SK-N-SH (cell line): Measurements from ENCODE around the gene GLB1L3. TPM values are rescaled to one million over a fixed set of nuclear protein-coding genes. Genes with fewer than 3 reads are reported as not detected.

ENCODE experiments used
- CTCF ChIA-PET: fragments of 300-600, 350-600 bp; formaldehyde crosslinking; extraction: SDS; loops from one replicate; lab custom pipeline; 2021; lab: Yijun Ruan, JAX
- POLR2A ChIA-PET: fragments of 350-600 bp; sonication (Branson Sonifier 250); formaldehyde crosslinking; extraction: SDS; loops from one replicate; lab custom pipeline; 2020; ENCODE audit warnings: antibody characterized with exemption, inconsistent platforms; lab: Yijun Ruan, JAX
- DNase-seq: peaks from one replicate; pipeline ENCODE4 v3.0.0; 2012
- H2AFZ ChIP-seq: fragments of 200-600 bp; sonication (generic); 2 replicates; pipeline ENCODE4 v1.8.1; 2016; ENCODE audit warnings: antibody characterized with exemption, mild to moderate bottlenecking, low read depth
- H3F3A ChIP-seq: fragments of 200-600 bp; sonication (generic); replicated peaks from 2 replicates; pipeline ENCODE3; 2016; ENCODE audit warnings: antibody characterized with exemption, mild to moderate bottlenecking; ENCODE audit not compliant: insufficient read depth
- H3K27ac ChIP-seq, 2 experiments: fragments of 200-500 bp in 1 of 2; fragments of 200-600 bp in 1 of 2; sonication (Bioruptor generic) in 1 of 2; sonication (generic), shearing (Covaris generic) in 1 of 2; 2 replicates each; pipeline versions ENCODE4 v1.5.1 to v1.6.1; 2014 to 2016; ENCODE audit warnings: low read depth in 2 of 2, inconsistent platforms in 1 of 2, low read length in 1 of 2, mild to moderate bottlenecking in 1 of 2, mixed read lengths in 1 of 2
- H3K27me3 ChIP-seq: fragments of 200-600 bp; sonication (generic), shearing (Covaris generic); 2 replicates; pipeline ENCODE4 v1.6.1; 2016; ENCODE audit warnings: mixed run types; ENCODE audit not compliant: insufficient read depth
- H3K36me3 ChIP-seq, 2 experiments: fragments of 200-500 bp in 1 of 2; fragments of 200-600 bp in 1 of 2; sonication (Bioruptor generic) in 1 of 2; sonication (generic) in 1 of 2; replicated peaks in 1 of 2; 2 replicates each; pipeline versions ENCODE3 to v1.5.1; 2014 to 2016; ENCODE audit warnings: low read length in 1 of 2, mild to moderate bottlenecking in 1 of 2; ENCODE audit not compliant: insufficient read depth in 2 of 2, control insufficient read depth in 1 of 2
- H3K4me1 ChIP-seq, 2 experiments: fragments of 200-500 bp in 1 of 2; fragments of 200-600 bp in 1 of 2; sonication (Bioruptor generic) in 1 of 2; sonication (generic), shearing (Covaris generic) in 1 of 2; 2 replicates each; pipeline versions ENCODE4 v1.5.1 to v1.6.1; 2014 to 2016; ENCODE audit warnings: low read depth in 1 of 2, low read length in 1 of 2, mixed run types in 1 of 2; ENCODE audit not compliant: insufficient read depth in 2 of 2, control insufficient read depth in 1 of 2
- H3K4me2 ChIP-seq: fragments of 200-600 bp; sonication (generic), shearing (Covaris generic); 2 replicates; pipeline ENCODE4 v1.6.1; 2017; ENCODE audit warnings: mixed run types
- H3K4me3 ChIP-seq, 2 experiments: fragments of 200-500 bp in 1 of 2; fragments of 200-600 bp in 1 of 2; sonication (Bioruptor generic) in 1 of 2; sonication (generic), shearing (Covaris generic) in 1 of 2; 2 replicates each; pipeline versions ENCODE4 v1.5.1 to v1.8.1; 2014 to 2016; ENCODE audit warnings: low read depth in 2 of 2, inconsistent platforms in 1 of 2, low read length in 1 of 2, mild to moderate bottlenecking in 1 of 2, mixed read lengths in 1 of 2, moderate library complexity in 1 of 2
- H3K79me2 ChIP-seq: fragments of 200-600 bp; sonication (generic); 2 replicates; pipeline ENCODE4 v1.8.1; 2017; ENCODE audit warnings: mild to moderate bottlenecking; ENCODE audit not compliant: insufficient read depth
- H3K9ac ChIP-seq: fragments of 200-600 bp; sonication (generic); 2 replicates; pipeline ENCODE4 v1.6.1; 2017; ENCODE audit warnings: mixed run types
- H3K9me2 ChIP-seq: fragments of 200-600 bp; sonication (generic); 2 replicates; pipeline ENCODE4 v1.6.1; 2017; ENCODE audit warnings: mixed run types
- H3K9me3 ChIP-seq: fragments of 200-600 bp; sonication (generic); 2 replicates; pipeline ENCODE4 v1.6.1; 2017; ENCODE audit warnings: mixed run types, mild to moderate bottlenecking, moderate library complexity
- H4K20me1 ChIP-seq: fragments of 200-600 bp; sonication (generic); 2 replicates; pipeline ENCODE4 v1.6.1; 2017; ENCODE audit warnings: mild to moderate bottlenecking, mixed run types; ENCODE audit not compliant: insufficient read depth
- CHD2 ChIP-seq: fragments of 150-350 bp; IDR thresholded peaks from 2 replicates; pipeline ENCODE4 v1.6.1; 2018; ENCODE audit warnings: low read length; ENCODE audit not compliant: partially characterized antibody
- EP300 ChIP-seq, 2 experiments: IDR thresholded peaks; 2 replicates each; pipeline versions ENCODE4 v1.4.0 to v1.6.1; 2012; ENCODE audit warnings: borderline replicate concordance in 1 of 2, low read depth in 1 of 2, low read length in 1 of 2
- FOXJ3 ChIP-seq: sonication (generic); formaldehyde crosslinking; IDR thresholded peaks from 2 replicates; pipeline ENCODE4 v1.5.1; 2020; ENCODE audit warnings: mild to moderate bottlenecking, missing genetic modification reagents
- GABPA ChIP-seq: IDR thresholded peaks from 2 replicates; pipeline ENCODE4 v1.4.0; 2012; ENCODE audit warnings: low read depth, mild to moderate bottlenecking
- JUND ChIP-seq: IDR thresholded peaks from 2 replicates; pipeline ENCODE4 v1.4.0; 2012
- POLR2AphosphoS5 ChIP-seq: IDR thresholded peaks from 2 replicates; pipeline ENCODE4 v1.6.1; 2012; ENCODE audit warnings: low read depth, low read length
- RAD21 ChIP-seq: IDR thresholded peaks from 2 replicates; pipeline ENCODE4 v1.6.1; 2012; ENCODE audit warnings: mild to moderate bottlenecking, low read length
- RFX5 ChIP-seq: IDR thresholded peaks from 2 replicates; pipeline ENCODE4 v1.6.1; 2012; ENCODE audit warnings: mild to moderate bottlenecking, improper control_type of control experiment, low read length
- TAF1 ChIP-seq: IDR thresholded peaks from 2 replicates; pipeline ENCODE4 v1.6.1; 2012; ENCODE audit warnings: low read depth, mild to moderate bottlenecking, low read length, moderate library complexity, borderline replicate concordance
- TCF12 ChIP-seq: IDR thresholded peaks from 2 replicates; pipeline ENCODE4 v1.4.0; 2012
- YY1 ChIP-seq: IDR thresholded peaks from 2 replicates; pipeline ENCODE4 v1.4.0; 2012; ENCODE audit warnings: low read depth, mild to moderate bottlenecking
- WGBS: methylation state at CpG from one replicate; pipeline ENCODE4 v1.1.6; 2017; ENCODE audit warnings: low lambda C conversion rate; 5-methylcytosine and 5-hydroxymethylcytosine counted together
- polyA plus RNA-seq, 3 experiments: library from polyadenylated mRNA; depleted of rRNA; stranded (reverse); fragments of >200 nt; gene quantifications; 2 replicates each; pipeline ENCODE4 v1.2.3, GENCODE V29; 2012
- TF ChIP-seq, protein P1 (sequence below): fragments of 200-600 bp; sonication (generic); IDR thresholded peaks from 2 replicates; pipeline ENCODE4 v1.6.1; 2017; ENCODE audit warnings: antibody characterized with exemption, mild to moderate bottlenecking, moderate library complexity
- TF ChIP-seq, protein P2 (sequence below): IDR thresholded peaks from 2 replicates; pipeline ENCODE4; 2012
- TF ChIP-seq, protein P3 (sequence below): IDR thresholded peaks from 2 replicates; pipeline ENCODE4 v1.4.0; 2012; ENCODE audit warnings: low read depth, borderline replicate concordance
- TF ChIP-seq, protein P4 (sequence below): fragments of 150-350 bp; IDR thresholded peaks from 2 replicates; pipeline ENCODE4 v1.6.1; 2017; ENCODE audit warnings: antibody characterized with exemption, low read length, low read depth, borderline replicate concordance
- TF ChIP-seq, protein P5 (sequence below): IDR thresholded peaks from 2 replicates; pipeline ENCODE4 v1.4.0; 2012; ENCODE audit warnings: low read depth

GLB1L3 gene
- polyA plus RNA-seq, 1 of the 3 experiments (the other 2 are of a cell fraction), result not detected

DNA sequence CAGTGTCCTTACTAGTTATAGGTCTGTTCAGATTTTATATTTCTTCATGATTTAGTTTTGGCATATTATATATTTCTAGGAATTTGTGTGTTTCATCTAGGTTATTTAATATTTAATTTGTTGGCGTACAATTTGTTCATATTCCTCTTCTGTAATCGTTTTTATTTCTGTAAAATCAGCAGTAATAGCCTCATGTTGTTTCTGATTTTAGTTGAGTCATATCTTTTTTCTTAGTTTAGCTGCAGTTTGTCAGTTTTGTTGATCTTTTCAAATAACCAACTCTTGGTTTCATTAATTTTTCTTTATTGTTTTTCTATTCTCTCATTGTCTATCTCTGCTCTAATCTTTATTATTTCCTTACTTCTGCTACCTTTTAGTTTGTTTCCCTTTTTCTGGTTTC is 75.9 kb downstream of the GLB1L3 start:
- Histone ChIP-seq H3K27ac (no peak overlapping the region), H3K9me3 (no peaks in the 10 kb centered on the region), H3K27me3 (no peaks in the 10 kb centered on the region), H3K9me2 (no peaks in the 10 kb centered on the region), H3F3A (no peaks in the 10 kb centered on the region), H4K20me1 (no peaks in the 10 kb centered on the region), H3K9ac (no peak overlapping the region), H3K79me2 (no peaks in the 10 kb centered on the region), H2AFZ (no peak overlapping the region), H3K4me2 (no peak overlapping the region), H3K4me3 (no peak overlapping the region), H3K36me3 (no peaks in the 10 kb centered on the region), H3K4me1 (no peaks in the 10 kb centered on the region)
- 39% methylated on average over 2 of the region's 2 CpGs for WGBS
- ChIA-PET CTCF (interaction anchor here (1.2 kb wide), 1 partner anchor 228 kb away, joined by 3 read pairs; no protein-coding TSS in a partner anchor), POLR2A (no interaction called here)
- DNase-seq, result no peak
- TF ChIP-seq, protein P1, sequence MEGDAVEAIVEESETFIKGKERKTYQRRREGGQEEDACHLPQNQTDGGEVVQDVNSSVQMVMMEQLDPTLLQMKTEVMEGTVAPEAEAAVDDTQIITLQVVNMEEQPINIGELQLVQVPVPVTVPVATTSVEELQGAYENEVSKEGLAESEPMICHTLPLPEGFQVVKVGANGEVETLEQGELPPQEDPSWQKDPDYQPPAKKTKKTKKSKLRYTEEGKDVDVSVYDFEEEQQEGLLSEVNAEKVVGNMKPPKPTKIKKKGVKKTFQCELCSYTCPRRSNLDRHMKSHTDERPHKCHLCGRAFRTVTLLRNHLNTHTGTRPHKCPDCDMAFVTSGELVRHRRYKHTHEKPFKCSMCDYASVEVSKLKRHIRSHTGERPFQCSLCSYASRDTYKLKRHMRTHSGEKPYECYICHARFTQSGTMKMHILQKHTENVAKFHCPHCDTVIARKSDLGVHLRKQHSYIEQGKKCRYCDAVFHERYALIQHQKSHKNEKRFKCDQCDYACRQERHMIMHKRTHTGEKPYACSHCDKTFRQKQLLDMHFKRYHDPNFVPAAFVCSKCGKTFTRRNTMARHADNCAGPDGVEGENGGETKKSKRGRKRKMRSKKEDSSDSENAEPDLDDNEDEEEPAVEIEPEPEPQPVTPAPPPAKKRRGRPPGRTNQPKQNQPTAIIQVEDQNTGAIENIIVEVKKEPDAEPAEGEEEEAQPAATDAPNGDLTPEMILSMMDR, result no peak
- TF ChIP-seq POLR2AphosphoS5 (no peak), FOXJ3 (CRISPR knock-in tag) (no peak), RAD21 (no peak), TCF12 (no peak), GABPA (no peak), CHD2 (no peak)
- TF ChIP-seq, protein P2, sequence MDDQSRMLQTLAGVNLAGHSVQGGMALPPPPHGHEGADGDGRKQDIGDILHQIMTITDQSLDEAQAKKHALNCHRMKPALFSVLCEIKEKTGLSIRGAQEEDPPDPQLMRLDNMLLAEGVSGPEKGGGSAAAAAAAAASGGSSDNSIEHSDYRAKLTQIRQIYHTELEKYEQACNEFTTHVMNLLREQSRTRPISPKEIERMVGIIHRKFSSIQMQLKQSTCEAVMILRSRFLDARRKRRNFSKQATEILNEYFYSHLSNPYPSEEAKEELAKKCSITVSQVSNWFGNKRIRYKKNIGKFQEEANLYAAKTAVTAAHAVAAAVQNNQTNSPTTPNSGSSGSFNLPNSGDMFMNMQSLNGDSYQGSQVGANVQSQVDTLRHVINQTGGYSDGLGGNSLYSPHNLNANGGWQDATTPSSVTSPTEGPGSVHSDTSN, result no peak
- TF ChIP-seq, protein P3, sequence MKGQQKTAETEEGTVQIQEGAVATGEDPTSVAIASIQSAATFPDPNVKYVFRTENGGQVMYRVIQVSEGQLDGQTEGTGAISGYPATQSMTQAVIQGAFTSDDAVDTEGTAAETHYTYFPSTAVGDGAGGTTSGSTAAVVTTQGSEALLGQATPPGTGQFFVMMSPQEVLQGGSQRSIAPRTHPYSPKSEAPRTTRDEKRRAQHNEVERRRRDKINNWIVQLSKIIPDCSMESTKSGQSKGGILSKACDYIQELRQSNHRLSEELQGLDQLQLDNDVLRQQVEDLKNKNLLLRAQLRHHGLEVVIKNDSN, result no peak
- TF ChIP-seq, protein P4, sequence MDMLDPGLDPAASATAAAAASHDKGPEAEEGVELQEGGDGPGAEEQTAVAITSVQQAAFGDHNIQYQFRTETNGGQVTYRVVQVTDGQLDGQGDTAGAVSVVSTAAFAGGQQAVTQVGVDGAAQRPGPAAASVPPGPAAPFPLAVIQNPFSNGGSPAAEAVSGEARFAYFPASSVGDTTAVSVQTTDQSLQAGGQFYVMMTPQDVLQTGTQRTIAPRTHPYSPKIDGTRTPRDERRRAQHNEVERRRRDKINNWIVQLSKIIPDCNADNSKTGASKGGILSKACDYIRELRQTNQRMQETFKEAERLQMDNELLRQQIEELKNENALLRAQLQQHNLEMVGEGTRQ, result no peak

DNA sequence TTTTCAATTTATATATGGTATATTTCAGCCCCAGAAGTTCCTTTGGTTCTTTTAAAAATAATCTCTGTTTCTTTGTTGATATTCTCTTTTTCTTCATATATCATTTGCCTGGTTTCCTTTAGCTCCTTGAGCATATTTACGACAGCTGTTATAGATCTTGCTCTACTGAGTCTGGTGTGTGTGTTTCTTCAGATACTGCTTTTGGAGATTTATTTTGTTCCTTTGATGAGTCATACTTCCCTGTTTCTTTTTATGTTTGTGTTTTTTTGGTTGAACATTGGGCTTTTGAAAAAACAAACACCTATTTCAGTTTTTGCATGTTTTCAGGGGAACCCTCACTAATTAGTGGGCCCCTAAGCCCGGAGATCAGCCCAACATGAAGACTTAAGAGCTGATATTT is 79.0 kb downstream of the GLB1L3 start:
- no peak overlapping the region for H3K27ac ChIP-seq
- H4K20me1 ChIP-seq, result no peaks in the 10 kb centered on the region
- H3K9ac ChIP-seq, result no peak overlapping the region
- H3K9me2 ChIP-seq, result no peaks in the 10 kb centered on the region
- TF ChIP-seq RFX5 (no peak), JUND (no peak), TAF1 (no peak), EP300 (IDR thresholded peaks at IDR 0.05; ENCODE audit: borderline replicate concordance in 1 of 2, low read depth in 1 of 2, low read length in 1 of 2) (no peak), YY1 (no peak)
- TF ChIP-seq, protein P5, sequence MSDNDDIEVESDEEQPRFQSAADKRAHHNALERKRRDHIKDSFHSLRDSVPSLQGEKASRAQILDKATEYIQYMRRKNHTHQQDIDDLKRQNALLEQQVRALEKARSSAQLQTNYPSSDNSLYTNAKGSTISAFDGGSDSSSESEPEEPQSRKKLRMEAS, result no peak
- TF ChIP-seq, protein P1, result no peak
- 51% methylated on average over 2 of the region's 2 CpGs for WGBS
- H3K4me1 ChIP-seq, result no peaks in the 10 kb centered on the region; a peak in 1 of 4 replicates
- DNase-seq, result no peak
- H3K27me3 ChIP-seq, result no peaks in the 10 kb centered on the region
- H3K36me3 ChIP-seq, result no peaks in the 10 kb centered on the region
- no peak overlapping the region for H2AFZ ChIP-seq
- no peaks in the 10 kb centered on the region for H3F3A ChIP-seq
- no peaks in the 10 kb centered on the region for H3K79me2 ChIP-seq
- H3K4me3 ChIP-seq, result no peak overlapping the region
- ChIA-PET CTCF (interaction anchor here (1.2 to 1.8 kb wide), 3 partner anchors 14 to 225 kb away, joined by 4 to 5 read pairs (median 4); no protein-coding TSS in a partner anchor), POLR2A (no interaction called here)
- H3K4me2 ChIP-seq, result no peak overlapping the region
- no peaks in the 10 kb centered on the region for H3K9me3 ChIP-seq
